OCI-LY7 (cell line): ENCODE data around the gene CHMP1A.

Experiments
- EZH2phosphoT487 ChIP-seq: fragments of 200-600 bp; sonication (generic); IDR thresholded peaks from 2 replicates; pipeline ENCODE4 v1.6.1; 2018; ENCODE audit warnings: low read depth, borderline replicate concordance, mild to moderate bottlenecking, mixed run types, antibody characterized with exemption, low read length, moderate library complexity, mixed read lengths
- TF ChIP-seq, protein P1 (sequence below): fragments of 200-600 bp; sonication (generic); conservative IDR thresholded peaks from 2 replicates; pipeline ENCODE4 v1.5.1; 2014; ENCODE audit warnings: mild to moderate bottlenecking, antibody characterized with exemption, low read length, moderate library complexity, mixed read lengths

DNA sequence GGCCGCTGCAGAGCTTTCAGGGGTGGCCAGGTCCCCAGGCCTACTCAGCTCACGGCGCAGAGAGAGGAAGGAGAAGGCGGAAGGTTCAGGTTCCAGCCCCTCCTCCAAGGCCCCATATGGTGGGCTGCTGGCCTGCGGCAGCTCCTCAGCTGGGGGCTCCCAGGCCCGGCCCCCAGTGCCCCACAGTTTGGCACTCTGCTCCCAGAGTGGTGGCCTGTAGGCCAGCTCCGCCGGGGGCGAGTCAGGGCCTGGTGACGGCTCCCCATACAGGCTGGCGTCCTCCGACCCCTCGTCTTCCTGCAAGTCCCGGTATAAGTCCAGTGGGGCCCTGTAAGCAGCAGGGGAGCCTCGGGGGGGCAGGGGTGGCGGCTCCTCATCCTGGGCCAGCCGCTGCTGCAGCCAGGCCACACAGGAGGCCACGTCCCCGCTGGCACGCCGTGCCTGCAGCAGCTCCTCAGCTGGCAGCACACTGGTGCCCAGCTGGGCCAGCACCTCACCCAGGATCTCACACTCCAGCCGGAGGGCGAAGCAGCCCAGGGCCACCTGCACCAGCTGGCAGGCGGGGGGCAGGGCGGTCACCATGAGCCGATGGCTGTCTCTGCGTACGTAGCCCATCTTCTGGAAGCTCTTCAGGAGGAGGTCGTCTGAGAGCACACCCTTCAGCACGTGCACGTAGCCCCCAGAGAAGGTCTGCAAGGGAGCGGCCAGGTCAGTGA is 40.3 kb upstream of the CHMP1A start:
- TF ChIP-seq, protein P1, sequence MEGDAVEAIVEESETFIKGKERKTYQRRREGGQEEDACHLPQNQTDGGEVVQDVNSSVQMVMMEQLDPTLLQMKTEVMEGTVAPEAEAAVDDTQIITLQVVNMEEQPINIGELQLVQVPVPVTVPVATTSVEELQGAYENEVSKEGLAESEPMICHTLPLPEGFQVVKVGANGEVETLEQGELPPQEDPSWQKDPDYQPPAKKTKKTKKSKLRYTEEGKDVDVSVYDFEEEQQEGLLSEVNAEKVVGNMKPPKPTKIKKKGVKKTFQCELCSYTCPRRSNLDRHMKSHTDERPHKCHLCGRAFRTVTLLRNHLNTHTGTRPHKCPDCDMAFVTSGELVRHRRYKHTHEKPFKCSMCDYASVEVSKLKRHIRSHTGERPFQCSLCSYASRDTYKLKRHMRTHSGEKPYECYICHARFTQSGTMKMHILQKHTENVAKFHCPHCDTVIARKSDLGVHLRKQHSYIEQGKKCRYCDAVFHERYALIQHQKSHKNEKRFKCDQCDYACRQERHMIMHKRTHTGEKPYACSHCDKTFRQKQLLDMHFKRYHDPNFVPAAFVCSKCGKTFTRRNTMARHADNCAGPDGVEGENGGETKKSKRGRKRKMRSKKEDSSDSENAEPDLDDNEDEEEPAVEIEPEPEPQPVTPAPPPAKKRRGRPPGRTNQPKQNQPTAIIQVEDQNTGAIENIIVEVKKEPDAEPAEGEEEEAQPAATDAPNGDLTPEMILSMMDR: no peak
- TF ChIP-seq EZH2phosphoT487: no peak
